BE2C (cell line): ENCODE data around the gene UBE2V1.

Source experiments
- DNase-seq: peaks from one replicate; pipeline ENCODE4 v3.0.0-alpha.2; 2020
- H3K27me3 ChIP-seq: fragments of 250-450 bp; sonication (Bioruptor Pico); 2 replicates; pipeline ENCODE4 v1.5.1; 2020; ENCODE audit warnings: mild to moderate bottlenecking
- H3K36me3 ChIP-seq: fragments of 250-450 bp; sonication (Bioruptor Pico); 2 replicates; pipeline ENCODE4 v1.5.1; 2020; ENCODE audit warnings: mild to moderate bottlenecking
- H3K4me1 ChIP-seq: fragments of 250-450 bp; sonication (Bioruptor Pico); 2 replicates; pipeline ENCODE4 v1.5.1; 2020
- H3K4me3 ChIP-seq: 2 replicates; pipeline ENCODE4 v1.5.1; 2011; ENCODE audit warnings: low read depth, low read length
- H3K9me3 ChIP-seq: fragments of 250-450 bp; sonication (Bioruptor Pico); 2 replicates; pipeline ENCODE4 v1.5.1; 2020
- CTCF ChIP-seq: IDR thresholded peaks from 2 replicates; pipeline ENCODE4 v1.5.1; 2012; ENCODE audit warnings: mild to moderate bottlenecking, low read depth, low read length

UBE2V1 gene

DNA sequence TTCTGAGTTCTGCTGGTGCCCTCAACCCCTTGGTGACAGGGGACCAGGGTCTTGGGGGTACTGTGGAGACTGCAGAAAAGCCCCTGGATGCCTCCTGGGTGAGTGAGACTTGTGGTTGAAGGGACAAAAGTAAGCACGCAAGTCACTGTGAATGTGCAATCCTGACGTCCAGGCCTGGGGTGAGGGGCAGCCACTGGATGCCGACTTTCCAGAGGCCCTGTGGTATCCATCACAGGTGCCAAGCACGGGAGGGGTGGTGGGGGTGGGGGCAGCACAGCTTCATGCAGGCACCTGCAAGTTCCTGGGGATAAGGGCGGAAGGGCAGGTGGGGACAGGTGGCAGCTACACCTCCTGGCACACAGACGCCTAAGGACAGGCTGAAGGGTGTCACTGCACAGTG, 20.1 kb upstream of the UBE2V1 start:
- H3K27me3 ChIP-seq: no peaks in the 10 kb centered on the region
- no peak for TF ChIP-seq CTCF
- peaks cover 52% of the 10 kb centered on the region for H3K36me3 ChIP-seq
- no peaks in the 10 kb centered on the region for H3K9me3 ChIP-seq
- no peak for DNase-seq
- no peak overlapping the region for H3K4me3 ChIP-seq
- H3K4me1 ChIP-seq: no peaks in the 10 kb centered on the region

DNA sequence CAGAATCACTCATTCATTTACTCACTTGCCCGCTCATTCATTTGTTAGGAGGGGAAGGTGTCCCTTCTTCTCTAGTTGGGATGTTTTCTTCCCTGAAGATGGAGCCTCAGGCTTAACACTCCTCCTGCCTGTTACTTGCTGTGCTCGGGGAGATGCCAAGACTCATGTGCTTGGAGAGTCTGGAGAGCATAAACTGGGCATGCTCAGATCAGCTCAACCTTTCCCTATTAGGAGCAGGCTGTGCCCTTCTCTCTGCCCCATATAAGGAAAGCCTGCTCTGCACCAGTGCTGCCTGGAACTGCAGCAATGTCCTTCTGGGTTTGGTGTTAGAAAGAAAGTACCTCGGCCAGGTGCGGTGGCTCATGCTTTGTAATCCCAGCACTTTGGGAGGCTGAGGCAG, 18.0 kb upstream of the UBE2V1 start:
- H3K27me3 ChIP-seq: no peaks in the 10 kb centered on the region
- no peaks in the 10 kb centered on the region; the same call in 1 of the 2 replicates for H3K4me1 ChIP-seq
- no peaks in the 10 kb centered on the region for H3K9me3 ChIP-seq
- DNase-seq: no peak
- no peak for TF ChIP-seq CTCF
- no peak overlapping the region for H3K4me3 ChIP-seq
- H3K36me3 ChIP-seq: peaks cover 59% of the 10 kb centered on the region

- no peak for TF ChIP-seq CTCF
- H3K27me3 ChIP-seq: no peaks in the 10 kb centered on the region
- DNase-seq: no peak
- H3K36me3 ChIP-seq: peaks cover 61% of the 10 kb centered on the region
- H3K4me3 ChIP-seq: no peak overlapping the region
- no peaks in the 10 kb centered on the region for H3K9me3 ChIP-seq
- H3K4me1 ChIP-seq: no peaks in the 10 kb centered on the region; the same call in 1 of the 2 replicates
These were observed 17.4 kb upstream of the UBE2V1 start for GRCh38 chr20:50130356-50130723.

GRCh38 chr20:50129662-50130355, 16.9 kb upstream of the UBE2V1 start:
- no peak for TF ChIP-seq CTCF
- peak; percentile 37 for DNase-seq
- Histone ChIP-seq H3K27me3 (no peaks in the 10 kb centered on the region), H3K9me3 (no peaks in the 10 kb centered on the region), H3K36me3 (peaks cover 61% of the 10 kb centered on the region), H3K4me1 (no peaks in the 10 kb centered on the region; the same call in 1 of the 2 replicates), H3K4me3 (no peak overlapping the region)

DNA sequence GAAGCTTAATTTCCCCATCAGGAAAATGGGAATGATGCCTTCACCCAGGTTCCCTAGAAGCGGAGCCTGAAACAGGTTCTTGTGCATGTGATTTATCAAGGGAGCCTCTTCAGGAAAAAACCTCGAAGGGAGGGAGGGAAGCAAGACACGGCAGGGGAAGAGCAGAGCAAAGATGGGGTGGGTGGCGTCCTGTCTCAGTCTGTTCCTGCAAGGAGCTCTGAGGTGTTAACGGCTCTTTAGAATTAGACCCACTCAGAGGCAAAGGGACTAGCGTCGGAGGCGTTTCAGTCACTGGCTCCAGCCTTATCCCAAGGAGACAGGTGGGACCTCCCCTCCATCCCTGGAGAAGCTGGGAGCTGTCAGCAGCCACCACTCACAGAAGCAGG, 15.6 kb upstream of the UBE2V1 start:
- no peak overlapping the region for H3K4me3 ChIP-seq
- no peak for TF ChIP-seq CTCF
- H3K4me1 ChIP-seq: no peaks in the 10 kb centered on the region; the same call in 1 of the 2 replicates
- no peaks in the 10 kb centered on the region for H3K27me3 ChIP-seq
- DNase-seq: no peak
- H3K9me3 ChIP-seq: no peaks in the 10 kb centered on the region
- peaks cover 57% of the 10 kb centered on the region for H3K36me3 ChIP-seq
